RWPE1 (cell line): Measurements from ENCODE around the gene FAM216B.

ENCODE experiments used
- CTCF ChIA-PET: fragments of 350-600 bp; sonication (Branson Sonifier 250); formaldehyde crosslinking; extraction: SDS; loops from one replicate; lab custom pipeline; 2021; lab: Yijun Ruan, JAX
- POLR2A ChIA-PET: fragments of 400-600 bp; formaldehyde crosslinking; extraction: SDS; loops from one replicate; lab custom pipeline; 2020; ENCODE audit warnings: antibody characterized with exemption; ENCODE audit not compliant: low non-redundant PET; lab: Yijun Ruan, JAX
- DNase-seq: peaks from one replicate; pipeline ENCODE4 v3.0.0; 2012; ENCODE audit warnings: low spot score
- H3K27ac ChIP-seq: fragments of 450-650 bp; 2 replicates; pipeline ENCODE4 v1.5.1; 2017
- CTCF ChIP-seq: fragments of 450-650 bp; conservative IDR thresholded peaks from 2 replicates; pipeline ENCODE4 v1.5.1; 2017; ENCODE audit warnings: low read depth, mild to moderate bottlenecking

Gene FAM216B

GRCh38 chr13:42745655-42746054, 35.7 kb upstream of the FAM216B start:
- no peak overlapping the region for H3K27ac ChIP-seq
- TF ChIP-seq CTCF, result no peak
- ChIA-PET POLR2A (no interaction called here), CTCF (interaction anchor here (0.6 kb wide), 1 partner anchor 9 kb away, joined by 4 read pairs; no protein-coding TSS in a partner anchor)
- DNase-seq, result no peak

GRCh38 chr13:42746866-42747265, 34.5 kb upstream of the FAM216B start:
- POLR2A ChIA-PET, result no interaction called here
- H3K27ac ChIP-seq, result no peak overlapping the region
- CTCF ChIA-PET, result no interaction called here
- DNase-seq, result no peak
- TF ChIP-seq CTCF, result no peak

GRCh38 chr13:42747399-42747873, 33.9 kb upstream of the FAM216B start:
- ChIA-PET POLR2A (no interaction called here), CTCF (interaction anchor here (0.5 kb wide), 1 partner anchor 88 kb away, joined by 3 read pairs; no protein-coding TSS in a partner anchor)
- peak; percentile 30 for DNase-seq
- H3K27ac ChIP-seq, result no peak overlapping the region
- TF ChIP-seq CTCF, result no peak

DNA sequence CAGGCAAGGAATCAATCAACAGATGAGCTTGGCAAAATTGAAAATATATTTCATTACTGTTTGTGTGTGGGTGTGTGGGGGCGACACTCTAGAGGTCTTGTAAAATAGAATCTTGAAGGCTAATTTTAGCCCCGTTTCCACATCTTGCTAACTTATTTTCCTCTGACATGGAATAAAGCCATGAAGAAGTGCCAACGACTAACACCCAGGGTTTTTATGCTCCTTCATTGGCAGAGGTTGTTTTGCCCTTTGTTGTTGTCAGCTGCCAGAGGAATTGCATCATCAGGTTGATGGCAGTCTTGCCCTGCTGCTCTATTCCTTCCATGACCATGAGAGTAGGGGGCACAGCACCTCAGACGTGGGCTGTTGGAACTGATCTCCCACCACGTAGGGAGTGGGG, 30.6 kb upstream of the FAM216B start:
- CTCF ChIA-PET, result no interaction called here
- POLR2A ChIA-PET, result no interaction called here
- no peak for TF ChIP-seq CTCF
- H3K27ac ChIP-seq, result no peak overlapping the region
- DNase-seq, result no peak

- ChIA-PET CTCF (no interaction called here), POLR2A (no interaction called here)
- TF ChIP-seq CTCF, result no peak
- no peak for DNase-seq
- H3K27ac ChIP-seq, result no peak overlapping the region
Measured at GRCh38 chr13:42751693-42752092, 29.7 kb upstream of the FAM216B start.

GRCh38 chr13:42752731-42753130, 28.7 kb upstream of the FAM216B start:
- POLR2A ChIA-PET, result no interaction called here
- no peak for TF ChIP-seq CTCF
- CTCF ChIA-PET, result interaction anchor here (0.6 kb wide), 1 partner anchor 71 kb away, joined by 9 read pairs; no protein-coding TSS in a partner anchor
- H3K27ac ChIP-seq, result no peak overlapping the region
- no peak for DNase-seq
